GM13976 (cell line): ENCODE measurements around the gene PHLDA1.

Source experiments
- DNase-seq: peaks from one replicate; pipeline ENCODE4 v3.0.0; 2012; ENCODE audit warnings: low spot score
- in situ Hi-C: fragments of 300-500 bp; cut with MboI; formaldehyde crosslinking; loops from one replicate; pipeline ENCODE4 v1.12.0; 2022; ENCODE audit warnings: low sequenced_read_pairs, mixed read lengths, inconsistent platforms; ENCODE audit not compliant: unreplicated experiment
- TF ChIP-seq, protein P1 (sequence below): IDR thresholded peaks from 2 replicates; pipeline ENCODE4 v1.5.1; 2012; ENCODE audit warnings: borderline replicate concordance, mild to moderate bottlenecking; ENCODE audit not compliant: insufficient read depth; ENCODE audit errors: extremely low read depth, missing control alignments, control extremely low read depth

The PHLDA1 gene

DNA sequence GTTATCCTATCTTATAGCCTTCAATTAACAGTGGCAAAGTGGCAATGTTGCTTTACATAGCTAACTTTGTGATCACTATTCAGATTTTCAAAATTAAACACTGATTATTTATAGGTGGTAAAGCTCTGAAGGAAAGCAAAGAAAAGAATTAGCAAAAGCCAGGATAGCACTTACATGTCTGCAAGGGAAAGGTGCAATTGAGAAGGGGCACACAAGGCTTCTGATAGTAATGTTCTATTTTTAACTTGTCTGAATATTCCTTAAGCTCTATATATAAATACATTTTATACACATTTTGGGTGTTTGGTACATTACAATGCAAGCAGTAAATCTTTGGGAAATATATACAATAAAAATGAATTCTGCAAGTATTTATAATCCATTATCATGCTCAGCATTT lies 42.0 kb upstream of the PHLDA1 start:
- in situ Hi-C loops = loop anchor here (25.0 kb wide), 1 partner anchor 389 kb away; no protein-coding TSS in a partner anchor
- DNase-seq = no peak

GRCh38 chr12:76072568-76072967 lies 41.0 kb upstream of the PHLDA1 start:
- TF ChIP-seq, protein P1, sequence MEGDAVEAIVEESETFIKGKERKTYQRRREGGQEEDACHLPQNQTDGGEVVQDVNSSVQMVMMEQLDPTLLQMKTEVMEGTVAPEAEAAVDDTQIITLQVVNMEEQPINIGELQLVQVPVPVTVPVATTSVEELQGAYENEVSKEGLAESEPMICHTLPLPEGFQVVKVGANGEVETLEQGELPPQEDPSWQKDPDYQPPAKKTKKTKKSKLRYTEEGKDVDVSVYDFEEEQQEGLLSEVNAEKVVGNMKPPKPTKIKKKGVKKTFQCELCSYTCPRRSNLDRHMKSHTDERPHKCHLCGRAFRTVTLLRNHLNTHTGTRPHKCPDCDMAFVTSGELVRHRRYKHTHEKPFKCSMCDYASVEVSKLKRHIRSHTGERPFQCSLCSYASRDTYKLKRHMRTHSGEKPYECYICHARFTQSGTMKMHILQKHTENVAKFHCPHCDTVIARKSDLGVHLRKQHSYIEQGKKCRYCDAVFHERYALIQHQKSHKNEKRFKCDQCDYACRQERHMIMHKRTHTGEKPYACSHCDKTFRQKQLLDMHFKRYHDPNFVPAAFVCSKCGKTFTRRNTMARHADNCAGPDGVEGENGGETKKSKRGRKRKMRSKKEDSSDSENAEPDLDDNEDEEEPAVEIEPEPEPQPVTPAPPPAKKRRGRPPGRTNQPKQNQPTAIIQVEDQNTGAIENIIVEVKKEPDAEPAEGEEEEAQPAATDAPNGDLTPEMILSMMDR = no peak
- in situ Hi-C loops = loop anchor here (25.0 kb wide), 1 partner anchor 390 kb away; no protein-coding TSS in a partner anchor
- no peak for DNase-seq

More for the DNA sequence above, 42.0 kb upstream of the PHLDA1 start:
- TF ChIP-seq, protein P1 = no peak

- in situ Hi-C loops = loop anchor here (25.0 kb wide), 1 partner anchor 393 kb away; no protein-coding TSS in a partner anchor
- no peak for DNase-seq
- TF ChIP-seq, protein P1 = no peak
These were observed 37.8 kb upstream of the PHLDA1 start for GRCh38 chr12:76069339-76069738.

DNA sequence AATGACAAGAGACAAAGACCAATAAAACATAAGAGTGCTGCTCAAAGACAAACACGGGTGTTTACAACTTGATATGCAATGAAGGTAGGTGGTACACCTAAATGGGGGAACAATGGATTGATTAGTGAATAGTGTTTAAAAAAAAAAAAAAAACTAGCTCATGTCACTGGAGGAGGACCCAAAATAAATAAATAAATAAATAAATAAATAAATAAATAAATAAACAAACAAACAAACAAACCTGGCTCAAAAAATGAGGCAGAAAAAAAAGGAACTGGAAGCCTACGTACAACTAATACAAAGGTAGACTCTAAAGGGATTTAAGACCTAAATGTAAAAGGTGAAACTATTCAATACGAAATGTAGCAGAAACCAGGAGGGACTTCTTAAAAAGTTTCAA lies 34.3 kb upstream of the PHLDA1 start:
- DNase-seq = no peak
- in situ Hi-C loops = loop anchor here (25.0 kb wide), 1 partner anchor 396 kb away; no protein-coding TSS in a partner anchor
- TF ChIP-seq, protein P1 = no peak

- TF ChIP-seq, protein P1 = no peak
- DNase-seq = no peak
- in situ Hi-C loops = loop anchor here (25.0 kb wide), 1 partner anchor 397 kb away; no protein-coding TSS in a partner anchor
These were observed 33.3 kb upstream of the PHLDA1 start for GRCh38 chr12:76064904-76065303.

DNA sequence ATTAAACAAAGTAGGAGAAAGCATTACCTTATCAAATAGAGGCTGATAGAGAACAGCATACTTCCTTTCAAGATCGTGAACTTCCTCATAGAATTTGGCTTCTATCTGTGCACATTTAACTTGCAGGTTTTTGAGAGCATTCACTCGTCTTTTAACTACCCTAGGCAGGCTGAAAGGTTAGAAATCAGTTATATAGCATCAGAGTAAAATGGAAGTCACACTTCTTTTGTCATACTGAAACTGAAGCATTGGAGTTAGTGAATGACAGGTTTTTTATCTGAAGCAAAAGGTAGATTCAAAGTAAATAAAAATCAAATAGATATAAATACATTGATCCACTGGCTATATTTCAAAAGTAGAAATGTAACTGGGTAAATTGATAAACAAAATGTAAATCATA lies 28.5 kb upstream of the PHLDA1 start:
- DNase-seq = no peak
- in situ Hi-C loops = loop anchor here (25.0 kb wide), 1 partner anchor 402 kb away; no protein-coding TSS in a partner anchor
- TF ChIP-seq, protein P1 = no peak

GRCh38 chr12:76057326-76057725 lies 25.8 kb upstream of the PHLDA1 start:
- TF ChIP-seq, protein P1 = no peak
- DNase-seq = no peak
- in situ Hi-C loops = loop anchor here (25.0 kb wide), 1 partner anchor 405 kb away; no protein-coding TSS in a partner anchor
